DND-41 (cell line): ENCODE results near the gene RIPK4.

Experiments
- CTCF ChIP-seq: IDR thresholded peaks from 2 replicates; pipeline ENCODE4 v1.5.1; 2012; ENCODE audit warnings: borderline replicate concordance, low read length, moderate library complexity, mild to moderate bottlenecking; ENCODE audit not compliant: poor library complexity, severe bottlenecking; ENCODE audit errors: extremely low read depth
- EZH2 ChIP-seq: IDR thresholded peaks from 3 replicates; pipeline ENCODE4 v1.6.1; 2012; ENCODE audit warnings: borderline replicate concordance, low read depth, mild to moderate bottlenecking, moderate library complexity, low read length, inconsistent platforms; ENCODE audit not compliant: severe bottlenecking

GRCh38 chr21:41729701-41730366 lies 37.0 kb downstream of the RIPK4 start:
- TF ChIP-seq CTCF (no peak), EZH2 (no peak)
